HG03460 (cell line): Measurements from ENCODE around the gene MESP1.
A peak's percentile ranks its signal among the peaks of the same experiment; 100 is the strongest.

ENCODE experiments used
- ATAC-seq: cut with Tn5 transposase; IDR thresholded peaks from one replicate; pipeline ENCODE4 v1.9.1; 2021; ENCODE audit not compliant: unreplicated experiment

Gene MESP1

DNA sequence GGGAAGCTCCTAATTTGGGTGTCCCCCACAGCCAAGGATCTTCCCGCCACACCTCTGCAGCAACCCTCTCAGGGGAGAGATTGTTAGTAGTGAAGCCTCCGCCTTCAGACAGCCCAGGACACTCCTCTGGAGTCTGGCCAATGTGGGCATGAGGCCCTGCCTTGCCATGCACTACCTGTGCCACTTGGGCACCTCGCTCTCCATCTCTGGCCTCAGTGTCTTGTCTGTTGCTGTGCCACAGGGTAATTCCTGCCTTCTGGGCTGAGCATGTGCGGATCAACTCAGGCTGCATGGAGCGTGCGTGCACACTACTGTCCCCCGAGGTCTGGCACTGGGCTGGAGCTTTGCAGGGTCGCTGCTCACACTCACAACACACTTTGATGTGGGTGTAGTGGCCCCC, 7.9 kb upstream of the MESP1 start:
- no peak for ATAC-seq

DNA sequence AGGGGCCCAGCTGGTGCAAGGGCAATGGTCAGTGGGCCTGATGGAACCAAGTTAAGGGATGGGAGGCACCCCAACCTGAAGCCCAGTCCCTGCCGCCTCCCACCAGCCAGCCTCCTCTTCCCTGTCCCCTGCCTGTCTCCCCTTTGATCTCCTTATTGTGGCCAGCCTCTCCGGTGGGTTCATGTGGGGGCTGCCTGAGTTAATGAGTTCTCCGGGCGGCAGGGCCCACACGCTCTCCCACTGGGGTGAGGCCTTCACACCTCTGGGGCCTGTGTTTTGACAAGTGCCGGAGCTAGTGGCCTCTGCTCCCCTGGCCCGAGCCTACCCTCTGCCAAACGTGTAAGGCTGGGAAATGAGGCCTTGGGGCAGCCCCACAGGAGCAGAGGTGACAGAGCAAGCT, 7.2 kb upstream of the MESP1 start:
- no peak for ATAC-seq

DNA sequence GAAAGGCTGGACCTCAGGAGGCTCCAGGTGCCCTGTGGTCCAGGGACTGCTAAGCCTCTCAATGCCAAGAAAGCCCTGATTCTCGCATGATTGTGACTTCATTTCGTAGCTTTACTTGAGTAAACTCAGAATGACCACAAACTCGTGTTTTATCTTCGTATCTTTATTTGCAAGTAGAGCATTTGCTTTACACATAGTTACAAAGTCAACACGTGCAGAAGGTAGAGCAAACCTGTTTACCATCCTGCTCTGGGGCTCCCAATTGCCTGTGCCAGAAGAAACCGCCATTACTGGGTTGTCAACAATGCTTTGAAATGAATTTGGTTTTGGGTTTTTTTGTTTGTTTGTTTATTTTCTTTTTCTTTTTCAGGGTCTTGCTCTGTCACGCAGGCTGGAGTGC, 5.8 kb upstream of the MESP1 start:
- no peak for ATAC-seq

DNA sequence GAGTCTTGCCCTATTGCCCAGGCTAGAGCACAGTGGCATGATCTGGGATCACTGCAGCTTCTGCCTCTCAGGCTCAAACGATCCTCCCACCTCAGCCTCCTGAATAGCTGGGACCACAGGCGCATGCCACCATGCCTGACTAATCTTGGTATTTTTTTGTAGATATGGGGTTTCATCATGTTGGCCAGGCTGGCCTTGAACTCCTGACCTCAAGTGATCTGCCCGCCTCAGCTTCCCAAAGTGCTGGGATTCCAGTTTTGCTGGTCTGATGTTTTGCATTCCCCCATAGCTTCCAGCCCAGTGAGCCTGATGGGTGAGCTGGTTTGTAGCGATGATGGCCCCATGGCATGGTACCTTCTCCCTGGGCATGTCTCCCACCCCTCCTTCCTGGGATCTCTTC, 4.7 kb upstream of the MESP1 start:
- no peak for ATAC-seq

DNA sequence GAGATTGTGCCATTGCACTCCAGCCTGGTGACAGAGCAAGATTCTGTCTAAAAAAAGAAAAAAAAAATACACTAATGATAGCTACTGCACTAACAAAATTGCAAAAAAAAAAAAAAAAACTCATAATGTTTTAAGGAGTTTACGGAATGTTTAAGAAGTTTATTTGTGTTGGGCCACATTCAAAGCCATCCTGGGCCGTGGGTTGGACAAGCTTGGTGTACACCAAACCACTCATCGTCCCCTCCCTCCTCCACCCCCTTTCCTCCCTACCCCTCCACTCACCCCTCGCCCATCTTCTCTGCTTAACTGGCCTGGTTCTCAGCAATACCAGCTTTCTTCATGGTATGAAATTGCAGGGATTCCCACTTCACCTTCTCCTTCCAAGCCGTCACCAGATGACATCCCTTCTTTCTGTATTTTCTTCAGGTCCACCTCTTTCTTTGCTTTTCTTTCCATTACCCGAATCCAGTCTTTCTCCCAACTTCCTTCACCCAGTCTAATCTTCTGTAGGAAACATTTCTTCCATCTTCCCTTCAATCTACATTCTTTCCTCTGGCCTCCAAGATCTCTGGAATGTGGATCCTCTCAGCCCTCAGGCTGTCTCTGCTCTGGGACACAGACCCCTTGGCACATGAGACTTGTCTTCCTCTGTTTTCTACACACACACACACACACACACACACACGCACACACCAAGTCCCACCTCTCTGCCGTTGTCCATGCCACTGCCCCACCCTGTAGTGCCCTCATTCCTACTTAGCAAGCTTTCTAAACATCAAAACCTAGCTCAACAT, 3.5 kb upstream of the MESP1 start:
- no peak for ATAC-seq

DNA sequence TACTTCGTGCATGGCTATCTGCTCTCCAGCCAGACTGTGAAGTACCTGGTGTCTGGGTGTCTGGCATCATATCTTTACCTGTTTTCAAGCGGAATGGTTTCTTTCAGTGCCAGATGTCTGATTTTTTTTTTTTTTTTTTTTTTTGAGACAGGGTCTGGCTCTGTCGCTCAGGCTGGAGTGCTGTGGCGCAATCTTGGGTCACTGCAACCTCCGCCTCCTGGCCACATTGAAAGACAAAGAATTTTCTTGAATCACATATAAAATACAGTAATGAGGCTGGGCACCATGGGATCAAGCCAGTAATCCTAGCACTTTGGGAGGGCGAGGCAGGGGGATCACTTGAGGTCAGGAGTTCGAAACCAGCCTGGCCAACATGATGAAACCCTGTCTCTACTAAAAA, 2.8 kb upstream of the MESP1 start:
- no peak for ATAC-seq

DNA sequence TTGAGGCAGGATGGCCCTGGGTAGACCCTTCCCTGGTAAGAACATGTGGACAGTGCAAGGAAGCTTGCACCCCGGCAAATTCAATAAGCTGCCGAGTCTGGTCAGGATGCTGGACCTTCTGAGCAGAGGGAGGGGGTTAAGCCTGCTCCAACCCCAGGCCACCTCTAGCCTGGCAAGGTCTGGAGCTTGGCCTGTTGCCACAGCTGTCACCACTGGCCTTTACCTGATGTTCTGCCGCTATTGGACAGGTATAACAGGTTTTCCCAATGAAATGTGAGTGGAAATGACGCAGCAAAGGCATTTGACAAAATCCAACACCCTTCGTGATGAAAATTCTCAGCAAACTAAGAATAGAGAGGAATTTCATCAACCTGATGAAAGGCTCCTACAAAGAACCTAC, 699 bp upstream of the MESP1 start:
- no peak for ATAC-seq

DNA sequence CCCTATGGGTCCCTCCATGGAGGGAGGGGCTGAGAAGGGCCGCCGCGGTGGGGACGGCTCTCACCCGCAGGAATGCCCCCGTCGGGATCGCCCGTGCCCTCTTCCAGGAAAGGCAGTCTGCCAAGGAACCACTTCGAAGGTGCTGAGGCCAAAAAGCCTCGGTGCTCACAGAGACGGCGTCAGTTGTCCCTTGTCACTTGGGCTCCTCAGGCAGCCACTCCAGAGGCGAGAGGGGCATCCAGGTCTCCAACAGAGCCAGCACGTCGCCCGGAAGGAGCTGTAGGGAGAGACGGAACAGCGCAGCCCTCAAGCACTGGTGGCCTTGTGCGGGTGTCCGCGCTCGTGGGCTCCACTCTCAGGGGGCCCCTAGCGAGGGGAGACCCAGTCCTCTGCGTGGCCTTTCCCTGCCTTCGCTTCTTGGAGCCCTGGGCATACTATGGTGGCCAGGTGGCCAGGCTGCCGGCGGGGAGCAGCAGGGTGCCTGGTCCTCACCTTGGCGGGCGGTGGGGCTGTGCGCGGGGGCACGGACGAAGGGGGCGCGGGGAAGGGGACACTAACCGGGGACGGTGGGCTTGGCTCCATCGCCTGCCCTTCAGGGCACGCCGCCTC, 994 bp downstream of the MESP1 start:
- ATAC-seq = peak; percentile 14

DNA sequence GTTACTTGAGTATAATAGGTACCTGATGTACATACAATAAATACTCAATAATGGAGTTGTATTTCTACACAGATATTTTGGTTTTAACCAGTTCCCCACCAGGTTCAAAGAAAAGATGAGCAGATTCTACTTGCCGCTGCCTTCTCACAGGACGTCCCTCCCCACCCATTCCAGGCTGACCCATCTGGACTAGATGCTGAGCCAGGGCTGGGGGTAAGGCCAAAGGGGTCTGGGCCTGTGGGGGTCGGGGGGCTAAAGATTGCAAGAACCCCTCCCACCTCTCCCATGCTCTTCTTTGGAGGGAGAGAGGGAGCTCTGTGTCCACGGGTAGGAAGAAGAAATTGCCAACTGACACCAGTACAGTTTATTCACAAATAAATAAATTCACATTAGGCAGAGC, 1.5 kb downstream of the MESP1 start:
- ATAC-seq = no peak

DNA sequence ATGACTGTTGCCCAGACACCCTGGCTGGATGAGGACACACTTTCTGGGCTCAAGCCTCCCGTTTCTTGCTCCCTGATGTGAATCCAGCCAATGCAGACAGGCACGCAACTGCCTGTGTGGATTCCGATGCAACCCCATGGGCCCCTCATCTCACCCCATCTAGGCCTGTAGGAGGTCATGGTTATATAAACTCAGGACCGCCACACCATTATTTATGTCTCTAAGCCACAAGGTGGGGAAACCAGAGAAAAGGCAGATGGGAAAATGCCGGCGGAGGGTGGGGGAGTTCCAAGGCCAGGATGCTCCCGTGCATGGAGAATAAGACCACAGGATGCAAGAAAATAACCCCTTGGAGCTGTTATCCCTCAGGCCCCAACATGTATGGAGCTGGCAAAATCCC, 2.0 kb downstream of the MESP1 start:
- ATAC-seq = no peak

DNA sequence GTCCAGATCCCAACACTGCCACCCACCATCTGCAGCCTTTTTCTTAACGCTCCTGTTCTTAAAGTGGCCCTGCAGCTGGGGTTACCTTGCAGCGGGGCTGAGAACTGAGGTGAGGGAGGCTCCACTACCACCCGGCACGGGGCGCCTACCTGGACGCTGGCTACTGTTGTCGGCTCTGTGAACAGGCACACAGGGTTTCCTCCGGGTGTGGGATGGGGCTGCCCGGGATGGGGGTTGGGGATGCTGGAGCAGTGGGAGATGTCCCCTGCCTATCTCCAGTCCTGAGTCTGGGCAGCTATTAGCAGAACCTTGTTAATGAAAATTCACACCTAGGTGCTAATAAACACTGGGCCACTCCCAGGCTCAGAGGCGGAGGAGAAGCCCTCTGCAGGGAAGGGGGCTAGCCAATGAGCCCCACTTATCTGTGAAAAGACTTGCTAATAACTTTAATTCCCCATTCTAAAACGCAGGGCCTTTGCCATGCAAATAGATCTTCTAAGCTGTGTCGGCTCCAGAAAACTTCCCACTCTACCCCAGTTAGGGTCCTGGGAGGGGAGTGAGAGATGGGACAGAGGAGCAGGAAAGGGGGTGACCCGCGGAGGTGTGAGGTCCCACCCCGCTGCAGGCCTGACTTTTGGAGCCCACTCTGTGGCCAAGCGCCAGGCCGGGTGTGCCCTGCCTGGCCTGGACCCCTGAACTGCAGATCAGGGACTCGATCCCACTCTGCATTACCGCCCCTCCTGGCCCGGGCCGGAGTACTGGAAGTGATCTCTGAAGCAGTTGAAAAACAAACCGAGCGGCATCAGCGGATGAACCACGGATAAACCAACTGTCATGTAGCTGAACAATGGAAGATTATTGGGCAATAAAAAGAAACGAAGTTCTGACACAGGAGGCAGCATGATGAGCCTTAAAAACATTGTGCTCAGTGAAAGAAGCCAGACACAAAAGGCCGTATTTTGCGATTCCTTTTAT, 3.1 kb downstream of the MESP1 start:
- no peak for ATAC-seq

DNA sequence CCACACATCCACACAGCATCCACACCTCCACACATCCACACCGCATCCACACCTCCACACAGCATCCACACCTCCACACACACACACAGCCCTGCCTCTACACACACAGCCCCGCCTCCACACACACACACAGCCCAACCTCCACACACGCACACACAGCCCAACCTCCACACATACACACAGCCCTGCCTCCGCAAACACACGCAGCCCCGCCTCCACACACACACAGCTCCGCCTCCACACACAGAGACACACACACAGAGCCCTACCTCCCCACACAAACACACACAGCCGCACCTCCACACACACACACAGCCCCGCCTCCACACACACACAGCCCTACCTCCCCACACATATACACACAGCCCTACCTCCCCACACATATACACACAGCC, 4.7 kb downstream of the MESP1 start:
- ATAC-seq = no peak

DNA sequence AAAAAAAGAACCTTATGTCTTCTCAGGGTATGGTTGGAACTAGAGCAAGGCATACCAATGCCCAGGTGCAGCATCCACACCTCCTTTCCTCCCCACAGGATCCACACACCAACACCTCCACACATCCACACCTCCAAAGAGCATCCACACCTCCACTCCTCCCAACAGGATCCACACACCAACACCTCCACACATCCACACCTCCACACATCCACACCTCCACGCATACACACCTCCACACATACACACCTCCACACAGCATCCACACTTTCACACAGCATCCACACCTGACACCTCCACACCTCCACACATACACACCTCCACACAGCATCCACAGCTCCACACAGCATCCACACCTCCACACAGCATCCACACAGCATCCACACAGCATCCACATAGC, 5.3 kb downstream of the MESP1 start:
- ATAC-seq = no peak

DNA sequence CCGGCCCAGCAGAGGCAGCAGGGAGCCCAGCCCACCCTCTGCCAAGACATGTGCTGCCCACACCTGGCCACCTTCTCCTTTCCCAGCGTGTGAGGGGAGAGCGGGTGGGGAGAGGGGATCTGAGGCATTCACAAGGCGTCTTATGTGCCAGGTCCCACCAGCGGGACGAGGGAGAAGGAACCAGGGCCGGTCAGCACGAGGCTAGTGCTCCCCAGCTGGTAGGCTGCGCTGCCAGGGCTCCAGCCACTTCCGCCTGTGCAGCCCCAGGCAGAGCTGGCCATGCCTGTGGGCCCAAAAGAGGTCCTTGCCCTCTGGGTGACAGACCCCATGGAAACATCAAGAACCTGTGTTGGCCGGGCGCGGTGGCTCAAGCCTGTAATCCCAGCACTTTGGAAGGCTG, 5.9 kb downstream of the MESP1 start:
- no peak for ATAC-seq

DNA sequence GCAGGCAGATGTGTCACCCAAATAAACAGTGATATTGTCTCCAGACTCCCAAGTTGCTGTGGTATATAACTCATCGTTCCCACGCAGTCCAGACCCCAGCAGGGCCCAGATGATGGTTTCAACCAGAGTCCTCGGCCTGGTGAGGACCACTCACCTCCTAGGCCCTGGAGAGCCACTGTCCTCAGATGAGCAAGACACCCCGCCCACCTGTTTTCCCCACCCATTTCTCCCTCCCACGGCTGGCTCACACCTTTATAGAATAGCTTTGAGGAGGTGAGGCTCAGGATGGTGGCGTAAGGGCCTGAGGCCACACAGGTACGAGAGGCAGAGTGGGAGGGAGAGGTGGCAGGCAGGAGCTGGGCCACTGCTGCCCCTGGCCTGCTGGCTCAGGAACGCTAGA, 7.5 kb downstream of the MESP1 start:
- no peak for ATAC-seq

DNA sequence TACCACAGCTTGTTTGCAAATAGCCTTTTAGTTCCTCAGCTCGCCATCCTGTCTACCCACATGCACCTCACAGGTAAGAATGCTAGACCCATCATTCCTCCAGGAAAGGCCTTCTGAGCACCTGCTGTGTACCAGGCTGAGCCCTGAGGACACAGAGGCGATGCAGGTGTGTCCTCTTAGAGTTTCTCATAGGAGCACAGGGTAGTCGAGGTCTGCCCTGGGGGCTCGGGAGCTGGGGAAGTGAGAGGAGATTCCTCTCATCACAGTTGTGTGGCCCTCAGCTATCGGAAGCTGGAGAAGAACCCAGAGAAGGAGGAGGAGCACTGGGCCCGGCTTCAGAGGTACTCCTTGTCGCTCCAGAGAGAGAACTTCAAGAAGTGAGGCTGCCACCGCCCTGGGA, 8.0 kb downstream of the MESP1 start:
- no peak for ATAC-seq

DNA sequence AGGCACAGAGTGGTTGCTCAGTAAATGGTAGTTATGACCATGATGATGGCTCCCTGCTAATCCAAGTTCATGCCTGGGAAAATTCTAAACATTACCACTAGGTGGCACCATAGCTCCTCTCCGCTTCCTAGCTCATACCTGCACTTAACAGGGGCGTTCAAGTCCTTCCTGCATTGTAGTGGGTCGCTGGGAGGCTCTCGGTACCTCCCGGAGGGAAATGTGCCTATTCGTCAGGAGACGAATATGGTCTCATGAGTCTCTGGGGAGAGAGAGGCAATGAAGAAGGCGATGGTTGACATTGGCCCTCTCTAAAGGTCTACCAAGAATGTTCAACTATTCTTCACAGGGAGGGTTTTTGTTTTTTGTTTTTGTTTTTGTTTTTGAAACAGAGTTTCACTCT, 10.9 kb downstream of the MESP1 start:
- no peak for ATAC-seq

DNA sequence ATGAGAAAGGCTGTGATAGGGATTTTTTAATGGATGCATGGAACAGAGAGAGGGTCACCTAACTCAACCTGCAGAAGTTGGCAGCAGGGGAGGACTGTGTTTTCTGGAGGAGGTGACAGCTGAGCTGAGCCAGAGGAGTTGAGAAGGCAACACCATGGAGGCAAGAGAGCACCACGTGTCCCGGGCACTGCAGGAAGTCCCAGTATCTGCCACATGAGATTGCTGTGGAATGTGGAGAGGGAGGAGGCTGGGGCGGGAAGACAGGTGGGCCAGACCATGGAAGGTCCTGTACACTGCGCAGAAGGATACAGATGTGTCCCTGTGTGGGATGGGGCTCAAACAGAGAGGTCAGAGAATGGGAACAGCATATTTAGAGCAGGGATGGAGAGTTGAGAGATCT, 15.3 kb downstream of the MESP1 start:
- ATAC-seq = no peak

DNA sequence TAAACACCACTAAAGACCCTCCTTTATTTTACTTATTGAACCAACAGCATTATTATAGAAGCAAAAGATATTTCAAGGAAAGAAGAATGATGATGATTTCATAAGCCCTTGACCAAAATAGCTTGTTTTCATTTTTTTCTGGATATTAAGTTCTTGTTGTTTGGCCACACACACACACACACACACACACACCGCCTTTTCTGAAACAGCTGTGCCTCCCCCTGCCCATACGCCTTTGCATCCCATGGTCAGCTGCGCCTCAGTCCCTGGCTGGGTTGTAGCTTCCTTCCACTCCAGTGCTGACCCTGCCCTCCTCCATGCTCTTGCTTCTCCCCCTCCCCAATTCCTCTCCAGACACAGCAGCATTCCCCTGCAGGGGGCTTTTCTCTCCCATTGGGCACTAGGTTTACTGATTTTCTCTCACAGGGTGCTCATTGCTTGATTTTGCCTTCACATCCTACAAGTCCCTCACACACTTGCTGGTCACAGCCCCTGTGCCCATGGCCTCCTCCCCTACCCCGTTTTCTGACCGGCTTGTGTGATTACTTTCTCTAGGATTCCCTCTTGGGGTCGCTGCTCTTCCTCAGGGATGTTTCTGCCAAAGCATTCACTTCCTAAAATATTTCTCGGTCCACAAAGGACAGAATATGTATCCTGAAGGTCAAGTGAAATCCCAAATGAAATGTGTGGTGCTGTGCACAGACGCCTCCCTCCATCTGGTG, 18.4 kb downstream of the MESP1 start:
- no peak for ATAC-seq

DNA sequence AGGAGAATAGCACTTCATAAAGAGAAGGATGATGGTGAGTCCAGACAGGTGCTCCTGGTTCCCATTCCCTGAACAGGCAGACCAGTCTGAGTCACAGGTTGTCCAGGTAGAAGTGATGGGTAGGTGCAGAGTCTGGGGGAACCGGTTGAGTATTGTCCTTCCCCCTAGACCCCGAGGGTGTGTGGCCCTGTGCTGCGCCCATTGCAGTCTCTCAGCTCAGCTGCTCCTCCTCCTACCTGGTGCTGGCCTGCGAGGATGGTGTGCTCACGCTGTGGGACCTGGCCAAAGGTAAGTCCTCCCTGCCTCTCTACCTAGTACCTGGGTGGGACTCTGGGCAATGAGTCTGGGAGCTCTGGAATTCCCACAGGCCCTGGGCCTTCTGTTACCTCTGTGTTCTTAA, 19.8 kb downstream of the MESP1 start:
- no peak for ATAC-seq

DNA sequence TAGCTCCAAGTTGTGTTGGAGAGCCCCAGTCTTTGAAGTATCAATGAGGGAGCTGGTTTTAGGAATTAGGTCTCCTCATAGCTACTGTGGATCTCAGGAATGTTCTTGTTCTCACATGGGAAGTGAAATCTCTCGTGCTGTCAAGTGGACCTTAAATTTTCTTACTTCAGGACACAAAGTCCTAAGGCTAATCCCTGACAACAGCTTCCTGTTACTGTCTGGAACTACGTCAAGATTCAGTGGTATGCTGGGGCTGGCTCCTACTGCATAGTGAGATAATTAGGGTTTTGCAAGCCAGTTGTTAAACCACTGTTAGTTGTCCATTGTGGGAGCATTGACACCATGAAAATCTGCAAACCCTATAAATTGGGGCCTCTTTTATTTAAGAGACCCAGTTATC, 22.8 kb downstream of the MESP1 start:
- no peak for ATAC-seq
